IMR-90 (cell line): ENCODE measurements around the gene EVI5. TPM values are rescaled to one million over a fixed set of nuclear protein-coding genes. Genes with fewer than 3 reads are reported as not detected.

Source experiments
- ATAC-seq: fragments of 200-7000 bp; cut with Tn5 transposase; 2 replicates; pipeline ENCODE4 v1.9.1; 2020; ENCODE audit warnings: low read depth, mild to moderate bottlenecking, moderate library complexity
- BruUV-seq: library from RNA; stranded (reverse); fragments of 400-500 nt; replicated peaks from 2 replicates; lab custom pipeline; 2021; lab: Mats Ljungman, UMichigan
- CTCF ChIA-PET: fragments of 300-600 bp; formaldehyde crosslinking; extraction: SDS; loops from one replicate; lab custom pipeline; 2021; ENCODE audit warnings: antibody characterized with exemption; lab: Yijun Ruan, JAX
- POLR2A ChIA-PET: fragments of 300-600 bp; sonication (Branson Sonifier 250); formaldehyde crosslinking; loops from one replicate; lab custom pipeline; 2022; ENCODE audit warnings: antibody characterized with exemption; ENCODE audit not compliant: unreplicated experiment; lab: Charles Lee
- DNase-seq: peaks from one replicate; pipeline ENCODE4 v3.0.0; 2013
- H2AFZ ChIP-seq: replicated peaks from 2 replicates; pipeline ENCODE3; 2013; ENCODE audit warnings: low read length, mild to moderate bottlenecking; ENCODE audit not compliant: poor library complexity
- H2AK5ac ChIP-seq: 2 replicates; pipeline ENCODE4 v1.6.1; 2013; ENCODE audit warnings: low read depth, low read length, inconsistent platforms
- H2AK9ac ChIP-seq: replicated peaks from 2 replicates; pipeline ENCODE3; 2013; ENCODE audit warnings: mild to moderate bottlenecking, low read depth, low read length, moderate library complexity; ENCODE audit not compliant: poor library complexity
- H2BK120ac ChIP-seq: 2 replicates; pipeline ENCODE4 v1.6.1; 2013; ENCODE audit warnings: low read depth, low read length, inconsistent platforms
- H2BK15ac ChIP-seq: 3 replicates; pipeline ENCODE4 v1.6.1; 2013; ENCODE audit warnings: low read depth, low read length, inconsistent platforms
- H2BK20ac ChIP-seq: 2 replicates; pipeline ENCODE4 v1.6.1; 2013; ENCODE audit warnings: low read depth, mild to moderate bottlenecking, inconsistent platforms, low read length, moderate library complexity
- H2BK5ac ChIP-seq: 2 replicates; pipeline ENCODE4 v1.6.1; 2013; ENCODE audit warnings: mild to moderate bottlenecking, low read depth, low read length, inconsistent platforms; ENCODE audit not compliant: poor library complexity, severe bottlenecking
- H3K14ac ChIP-seq: replicated peaks from 2 replicates; pipeline ENCODE4 v1.6.1; 2013; ENCODE audit warnings: low read depth, low read length, inconsistent platforms
- H3K18ac ChIP-seq: 2 replicates; pipeline ENCODE4 v1.6.1; 2013; ENCODE audit warnings: low read depth, low read length, control low read depth
- H3K23ac ChIP-seq: 2 replicates; pipeline ENCODE4 v1.6.1; 2013; ENCODE audit warnings: low read depth, low read length, inconsistent platforms
- H3K27ac ChIP-seq: 2 replicates; pipeline ENCODE4 v1.5.1; 2013; ENCODE audit warnings: mild to moderate bottlenecking, control low read depth, low read length; ENCODE audit not compliant: insufficient read depth
- H3K27me3 ChIP-seq: 2 replicates; pipeline ENCODE4 v1.6.1; 2013; ENCODE audit warnings: low read length; ENCODE audit not compliant: control insufficient read depth, insufficient read depth
- H3K36me3 ChIP-seq: 2 replicates; pipeline ENCODE4 v1.6.1; 2013; ENCODE audit warnings: low read length, mixed read lengths; ENCODE audit not compliant: control insufficient read depth, insufficient read depth
- H3K4ac ChIP-seq: 2 replicates; pipeline ENCODE4 v1.6.1; 2013; ENCODE audit warnings: low read depth, low read length, inconsistent platforms
- H3K4me1 ChIP-seq: 2 replicates; pipeline ENCODE4 v1.6.1; 2013; ENCODE audit warnings: low read length, mixed read lengths; ENCODE audit not compliant: control insufficient read depth, insufficient read depth
- H3K4me2 ChIP-seq: 2 replicates; pipeline ENCODE4 v1.6.1; 2013; ENCODE audit warnings: low read depth, mild to moderate bottlenecking, control low read depth, low read length, moderate library complexity
- H3K4me3 ChIP-seq: 2 replicates; pipeline ENCODE4 v1.5.1; 2013; ENCODE audit warnings: low read depth, mild to moderate bottlenecking, control low read depth, low read length, moderate library complexity; ENCODE audit not compliant: insufficient read depth
- H3K56ac ChIP-seq: 2 replicates; pipeline ENCODE4 v1.6.1; 2013; ENCODE audit warnings: low read length, inconsistent platforms; ENCODE audit not compliant: insufficient read depth; ENCODE audit errors: extremely low read depth
- H3K79me1 ChIP-seq, 2 experiments: 2 replicates each; pipeline ENCODE4 v1.6.1; 2013; ENCODE audit warnings: low read length in 2 of 2, inconsistent platforms in 1 of 2, low read depth in 1 of 2
- H3K9ac ChIP-seq: 2 replicates; pipeline ENCODE4 v1.6.1; 2013; ENCODE audit warnings: low read depth, low read length, control low read depth
- H3K9me1 ChIP-seq: 2 replicates; pipeline ENCODE4 v1.6.1; 2013; ENCODE audit warnings: low read length, inconsistent platforms; ENCODE audit not compliant: insufficient read depth
- H3K9me3 ChIP-seq: 2 replicates; pipeline ENCODE4 v1.6.1; 2013; ENCODE audit warnings: low read length; ENCODE audit not compliant: control insufficient read depth, insufficient read depth
- H4K20me1 ChIP-seq: 2 replicates; pipeline ENCODE4 v1.6.1; 2013; ENCODE audit warnings: low read length, inconsistent platforms; ENCODE audit not compliant: insufficient read depth
- H4K5ac ChIP-seq: 2 replicates; pipeline ENCODE4 v1.6.1; 2013; ENCODE audit warnings: mild to moderate bottlenecking, low read depth, low read length, control low read depth
- H4K8ac ChIP-seq, 2 experiments: 2 replicates each; pipeline ENCODE4 v1.6.1; 2013; ENCODE audit warnings: low read depth in 2 of 2, low read length in 2 of 2, control low read depth in 1 of 2, inconsistent platforms in 1 of 2
- H4K91ac ChIP-seq: 2 replicates; pipeline ENCODE4 v1.6.1; 2013; ENCODE audit warnings: low read depth, low read length, inconsistent platforms; ENCODE audit not compliant: insufficient read depth
- BHLHE40 ChIP-seq: fragments of 150-350 bp; IDR thresholded peaks from 2 replicates; pipeline ENCODE4 v1.6.1; 2016; ENCODE audit warnings: mild to moderate bottlenecking, low read depth, low read length
- CEBPB ChIP-seq: IDR thresholded peaks from 2 replicates; pipeline ENCODE4 v1.6.1; 2012; ENCODE audit warnings: low read depth, low read length, improper control_type of control experiment
- ELK1 ChIP-seq: fragments of 150-350 bp; IDR thresholded peaks from 2 replicates; pipeline ENCODE4 v1.6.1; 2016; ENCODE audit warnings: low read depth, mild to moderate bottlenecking, low read length, moderate library complexity, borderline replicate concordance
- FOS ChIP-seq: fragments of 150-350 bp; IDR thresholded peaks from 2 replicates; pipeline ENCODE4 v1.6.1; 2016; ENCODE audit warnings: low read depth, low read length
- MAFK ChIP-seq: IDR thresholded peaks from 2 replicates; pipeline ENCODE4 v1.6.1; 2012; ENCODE audit warnings: low read depth, low read length, improper control_type of control experiment
- MAZ ChIP-seq: IDR thresholded peaks from 2 replicates; pipeline ENCODE4 v1.6.1; 2012; ENCODE audit warnings: low read depth, mild to moderate bottlenecking, low read length, improper control_type of control experiment, moderate library complexity, borderline replicate concordance
- NFE2L2 ChIP-seq: fragments of 150-350 bp; IDR thresholded peaks from 2 replicates; pipeline ENCODE4 v1.6.1; 2016; ENCODE audit warnings: low read depth, mild to moderate bottlenecking, low read length
- POLR2A ChIP-seq: IDR thresholded peaks from 2 replicates; pipeline ENCODE4 v1.6.1; 2012; ENCODE audit warnings: mild to moderate bottlenecking, low read depth, low read length
- USF2 ChIP-seq: fragments of 150-350 bp; IDR thresholded peaks from 2 replicates; pipeline ENCODE4 v1.6.1; 2017; ENCODE audit warnings: mild to moderate bottlenecking, antibody characterized with exemption, low read length, low read depth
- WGBS, 2 experiments: methylation state at CpG; one replicate each; pipeline versions ENCODE4 v1.1.5 to v1.1.7; 2013; ENCODE audit warnings: missing lambda C conversion rate in 2 of 2; ENCODE audit not compliant: insufficient read length in 1 of 2; ENCODE audit errors: extremely low coverage in 2 of 2; 5-methylcytosine and 5-hydroxymethylcytosine counted together
- dilution Hi-C: fragments of 300-500 bp; cut with HindIII; formaldehyde crosslinking; loops from one replicate; pipeline ENCODE4 v1.14.3; 2018; ENCODE audit warnings: low sequenced_read_pairs; ENCODE audit not compliant: unreplicated experiment
- in situ Hi-C: fragments of 300-500 bp; cut with MboI; formaldehyde crosslinking; loops from 3 replicates; pipeline ENCODE4 v1.14.3; 2019; ENCODE audit warnings: low sequenced_read_pairs, inconsistent platforms, mixed read lengths
- intact Hi-C: fragments of 100-400 bp; cut with micrococcal nuclease; formaldehyde crosslinking; loops from 2 replicates; pipeline ENCODE4 v1.10.0; 2022
- polyA plus RNA-seq, 3 experiments: library from polyadenylated mRNA; depleted of rRNA; stranded (reverse); fragments of >200 nt; gene quantifications; 2 replicates each; pipeline ENCODE4 v1.2.3, GENCODE V29; 2012; ENCODE audit warnings: low replicate concordance in 1 of 3
- total RNA-seq: library from RNA; depleted of rRNA; stranded (reverse); fragments of >200 nt; gene quantifications from 2 replicates; pipeline ENCODE4 v1.2.3, GENCODE V29; 2012

Gene EVI5
- total and polyA plus RNA-seq, 2 of the 4 experiments (the other 2 are of a cell fraction) = 13.9 to 26.9 TPM

- Histone ChIP-seq H4K91ac (no peak overlapping the region), H2AK9ac (no peak overlapping the region), H3K79me1 (no peaks in the 10 kb centered on the region), H3K4me2 (no peak overlapping the region), H3K36me3 (no peaks in the 10 kb centered on the region), H3K18ac (no peak overlapping the region), H2BK15ac (no peak overlapping the region), H2BK20ac (no peak overlapping the region), H3K56ac (no peak overlapping the region), H3K27me3 (peaks cover 92% of the 10 kb centered on the region), H4K8ac (no peak overlapping the region), H4K20me1 (peaks cover 17% of the 10 kb centered on the region), H2BK5ac (no peak overlapping the region), H3K9ac (no peak overlapping the region), H3K14ac (no peak overlapping the region), H3K9me3 (peaks cover 13% of the 10 kb centered on the region; the same call in 1 of the 2 replicates), H3K27ac (no peak overlapping the region), H2BK120ac (no peak overlapping the region), H3K9me1 (no peaks in the 10 kb centered on the region), H3K4ac (no peak overlapping the region), H2AK5ac (no peak overlapping the region), H4K5ac (no peak overlapping the region), H3K23ac (no peak overlapping the region), H2AFZ (no peak overlapping the region), H3K4me3 (no peak overlapping the region), H3K4me1 (peaks cover 8% of the 10 kb centered on the region)
- intact Hi-C loops (loop anchor here (10.0 kb wide), 1 partner anchor 353 kb away; the partner anchor contains the start of gene RPL5), in situ Hi-C loops (no loop called here), dilution Hi-C loops (no loop called here)
- TF ChIP-seq MAZ (no peak), BHLHE40 (no peak), ELK1 (no peak), POLR2A (no peak), USF2 (no peak), MAFK (no peak), NFE2L2 (no peak), FOS (no peak), CEBPB (no peak)
- BruUV-seq = no TSS peak
- ATAC-seq (no peak), DNase-seq (no peak)
- ChIA-PET CTCF (no interaction called here), POLR2A (no interaction called here)
- WGBS, 2 experiments = no CpG with 5 or more reads among the region's 12 CpGs
These were observed 303.3 kb downstream of the EVI5 start for GRCh38 chr1:92481599-92481925.
